Measurements from ENCODE around the gene CDK5RAP2. TPM values are rescaled to one million over a fixed set of nuclear protein-coding genes. Genes with fewer than 3 reads are reported as not detected.

The CDK5RAP2 gene
- total RNA-seq, 1 donor from 2014 or later = 54.7 TPM

GRCh38 chr9:120453792-120454191, 126.2 kb downstream of the CDK5RAP2 start:
- H3K27me3 ChIP-seq (ENCODE audit: low read depth) = no peaks in the 10 kb centered on the region
- DNase-seq (no peak), ATAC-seq (no peak)
- intact Hi-C loops (cut with DNase I) = no loop called here
- TF ChIP-seq CTCF (IDR thresholded peaks at IDR 0.05) = no peak
- H3K4me3 ChIP-seq = no peak overlapping the region
- H3K9me3 ChIP-seq = peaks cover 8% of the 10 kb centered on the region
- no peak overlapping the region for H3K27ac ChIP-seq
- H3K4me1 ChIP-seq = no peaks in the 10 kb centered on the region
- H3K36me3 ChIP-seq = peaks cover 71% of the 10 kb centered on the region

GRCh38 chr9:120452631-120453030, 127.3 kb downstream of the CDK5RAP2 start:
- no peak for ATAC-seq
- Histone ChIP-seq H3K36me3 (peaks cover 64% of the 10 kb centered on the region), H3K4me3 (no peak overlapping the region), H3K27me3 (ENCODE audit: low read depth) (no peaks in the 10 kb centered on the region), H3K9me3 (peaks cover 8% of the 10 kb centered on the region), H3K4me1 (no peaks in the 10 kb centered on the region), H3K27ac (no peak overlapping the region)
- intact Hi-C loops (cut with DNase I) = no loop called here
- DNase-seq = no peak
- TF ChIP-seq CTCF (IDR thresholded peaks at IDR 0.05) = no peak

GRCh38 chr9:120450916-120451315, 129.1 kb downstream of the CDK5RAP2 start:
- Histone ChIP-seq H3K27me3 (ENCODE audit: low read depth) (no peaks in the 10 kb centered on the region), H3K9me3 (peaks cover under 1% of the 10 kb centered on the region), H3K4me3 (no peak overlapping the region), H3K27ac (no peak overlapping the region), H3K36me3 (peaks cover 63% of the 10 kb centered on the region), H3K4me1 (no peaks in the 10 kb centered on the region)
- no peak for TF ChIP-seq CTCF (IDR thresholded peaks at IDR 0.05)
- ATAC-seq = no peak
- DNase-seq = no peak
- intact Hi-C loops (cut with DNase I) = no loop called here

GRCh38 chr9:120449566-120449965, 130.4 kb downstream of the CDK5RAP2 start:
- no peak for TF ChIP-seq CTCF (IDR thresholded peaks at IDR 0.05)
- Histone ChIP-seq H3K9me3 (no peaks in the 10 kb centered on the region), H3K36me3 (peaks cover 57% of the 10 kb centered on the region), H3K4me3 (no peak overlapping the region), H3K4me1 (peaks cover 5% of the 10 kb centered on the region), H3K27ac (no peak overlapping the region), H3K27me3 (ENCODE audit: low read depth) (no peaks in the 10 kb centered on the region)
- ATAC-seq = no peak
- intact Hi-C loops (cut with DNase I) = no loop called here
- no peak for DNase-seq

GRCh38 chr9:120447959-120448500, 131.9 kb downstream of the CDK5RAP2 start:
- no peak for TF ChIP-seq CTCF (IDR thresholded peaks at IDR 0.05)
- H3K9me3 ChIP-seq = no peaks in the 10 kb centered on the region
- DNase-seq (no peak), ATAC-seq (no peak)
- H3K27ac ChIP-seq = no peak overlapping the region
- peaks cover 56% of the 10 kb centered on the region for H3K36me3 ChIP-seq
- intact Hi-C loops (cut with DNase I) = no loop called here
- H3K4me1 ChIP-seq = peaks cover 12% of the 10 kb centered on the region
- no peaks in the 10 kb centered on the region for H3K27me3 ChIP-seq (ENCODE audit: low read depth)
- H3K4me3 ChIP-seq = no peak overlapping the region
